HEK293 (cell line): ENCODE measurements around the gene NFKBIB.

ENCODE experiments used
- CTCF ChIA-PET: fragments of 350-600 bp; formaldehyde crosslinking; extraction: SDS; loops from one replicate; lab custom pipeline; 2021; ENCODE audit warnings: antibody characterized with exemption; lab: Yijun Ruan, JAX
- POLR2A ChIA-PET: fragments of 300-600 bp; formaldehyde crosslinking; extraction: SDS; loops from one replicate; lab custom pipeline; 2020; ENCODE audit warnings: antibody characterized with exemption, inconsistent platforms; lab: Yijun Ruan, JAX
- H3K27ac ChIP-seq: fragments of 200-500 bp; sonication (Bioruptor generic); 2 replicates; pipeline ENCODE4 v1.5.1; 2014; ENCODE audit warnings: low read depth, low read length, control low read depth, inconsistent platforms; ENCODE audit errors: extremely low read depth
- H3K36me3 ChIP-seq, 2 experiments: fragments of 200-500 bp in 1 of 2; sonication (Bioruptor generic) in 1 of 2; 1 replicate in 1 of 2; 2 replicates in 1 of 2; pipeline ENCODE4 v1.5.1; 2014 to 2017; ENCODE audit warnings: inconsistent platforms in 2 of 2, low read length in 2 of 2; ENCODE audit not compliant: control insufficient read depth in 2 of 2, insufficient read depth in 1 of 2
- H3K4me1 ChIP-seq: fragments of 200-500 bp; sonication (Bioruptor generic); 2 replicates; pipeline ENCODE4 v1.5.1; 2014; ENCODE audit warnings: mild to moderate bottlenecking, low read length, inconsistent platforms; ENCODE audit not compliant: control insufficient read depth, insufficient read depth
- H3K4me3 ChIP-seq: 2 replicates; pipeline ENCODE4 v1.5.1; 2011; ENCODE audit warnings: low read depth, mild to moderate bottlenecking, control low read depth, low read length, moderate library complexity
- H3K9me3 ChIP-seq: fragments of 200-500 bp; sonication (Bioruptor generic); 2 replicates; pipeline ENCODE4 v1.5.1; 2014; ENCODE audit warnings: low read depth, low read length, inconsistent platforms; ENCODE audit not compliant: control insufficient read depth, insufficient read depth
- BCL11A ChIP-seq: fragments of 450-650 bp; formaldehyde crosslinking; IDR thresholded peaks from 2 replicates; pipeline ENCODE4 v1.5.1; 2016; ENCODE audit warnings: low read depth, missing biosample characterization, missing genetic modification characterization
- BCL11B ChIP-seq: fragments of 450-650 bp; formaldehyde crosslinking; IDR thresholded peaks from 2 replicates; pipeline ENCODE4 v1.5.1; 2016; ENCODE audit warnings: low read depth, missing biosample characterization, missing genetic modification characterization
- MEIS1 ChIP-seq: sonication (generic); formaldehyde crosslinking; IDR thresholded peaks from 2 replicates; pipeline ENCODE4 v1.8.1; 2022; ENCODE audit warnings: missing genetic modification reagents, mild to moderate bottlenecking, borderline replicate concordance
- PATZ1 ChIP-seq: fragments of 450-650 bp; formaldehyde crosslinking; IDR thresholded peaks from 2 replicates; pipeline ENCODE4 v1.5.1; 2016; ENCODE audit warnings: missing biosample characterization, missing genetic modification characterization
- PRDM2 ChIP-seq: fragments of 450-650 bp; formaldehyde crosslinking; IDR thresholded peaks from 2 replicates; pipeline ENCODE4 v1.5.1; 2016; ENCODE audit warnings: missing biosample characterization, missing genetic modification characterization, borderline replicate concordance
- SETDB1 ChIP-seq: IDR thresholded peaks from one replicate; pipeline ENCODE4 v1.6.1; 2017; ENCODE audit warnings: mild to moderate bottlenecking, low read length, moderate library complexity, mixed read lengths; ENCODE audit not compliant: insufficient read length
- ZFP69B ChIP-seq: fragments of 450-650 bp; formaldehyde crosslinking; IDR thresholded peaks from 2 replicates; pipeline ENCODE4 v1.5.1; 2016; ENCODE audit warnings: missing biosample characterization, missing genetic modification characterization
- ZNF10 ChIP-seq: fragments of 450-650 bp; formaldehyde crosslinking; IDR thresholded peaks from 2 replicates; pipeline ENCODE4 v1.5.1; 2017; ENCODE audit warnings: missing biosample characterization, missing genetic modification characterization
- ZNF16 ChIP-seq: fragments of 450-650 bp; formaldehyde crosslinking; IDR thresholded peaks from 2 replicates; pipeline ENCODE4 v1.5.1; 2016; ENCODE audit warnings: low read depth, missing biosample characterization, missing genetic modification characterization
- ZNF2 ChIP-seq: fragments of 450-650 bp; formaldehyde crosslinking; IDR thresholded peaks from 2 replicates; pipeline ENCODE4 v1.5.1; 2016; ENCODE audit warnings: missing biosample characterization, missing genetic modification characterization
- ZNF280D ChIP-seq: fragments of 450-650 bp; formaldehyde crosslinking; IDR thresholded peaks from 2 replicates; pipeline ENCODE4 v1.5.1; 2016; ENCODE audit warnings: missing biosample characterization, missing genetic modification characterization
- ZNF292 ChIP-seq: fragments of 450-650 bp; formaldehyde crosslinking; IDR thresholded peaks from 2 replicates; pipeline ENCODE4 v1.5.1; 2016; ENCODE audit warnings: low read depth, missing biosample characterization, missing genetic modification characterization, borderline replicate concordance
- ZNF324 ChIP-seq: fragments of 450-650 bp; formaldehyde crosslinking; IDR thresholded peaks from 2 replicates; pipeline ENCODE4 v1.5.1; 2016; ENCODE audit warnings: missing biosample characterization, missing genetic modification characterization
- ZNF433 ChIP-seq: fragments of 450-650 bp; formaldehyde crosslinking; IDR thresholded peaks from 2 replicates; pipeline ENCODE4 v1.5.1; 2016; ENCODE audit warnings: missing biosample characterization, missing genetic modification characterization, low read depth
- ZNF48 ChIP-seq: fragments of 450-650 bp; formaldehyde crosslinking; IDR thresholded peaks from 2 replicates; pipeline ENCODE4 v1.5.1; 2016; ENCODE audit warnings: missing biosample characterization, missing genetic modification characterization
- ZNF529 ChIP-seq: fragments of 450-650 bp; formaldehyde crosslinking; IDR thresholded peaks from 2 replicates; pipeline ENCODE4 v1.5.1; 2017; ENCODE audit warnings: missing genetic modification characterization, missing biosample characterization; ENCODE audit not compliant: insufficient replicate concordance
- ZNF692 ChIP-seq: fragments of 450-650 bp; formaldehyde crosslinking; IDR thresholded peaks from 2 replicates; pipeline ENCODE4 v1.5.1; 2016; ENCODE audit warnings: missing biosample characterization, missing genetic modification characterization

Gene NFKBIB

GRCh38 chr19:38904581-38905539, 5.1 kb downstream of the NFKBIB start:
- Histone ChIP-seq H3K4me3 (no peak overlapping the region), H3K36me3 (peaks cover 43 to 46% of the 10 kb centered on the region in 2 experiments), H3K27ac (peak overlapping the region; percentile 44), H3K4me1 (peaks cover 11% of the 10 kb centered on the region), H3K9me3 (peaks cover 3% of the 10 kb centered on the region; the same call in 1 of the 2 replicates)
- no peak for TF ChIP-seq ZNF433 (tag by site-specific recombination)
- TF ChIP-seq PATZ1 = no peak
- TF ChIP-seq ZNF292 = no peak
- peak; percentile 39; the same call in 1 of the 2 replicates for TF ChIP-seq ZNF10 (tag by site-specific recombination)
- TF ChIP-seq ZFP69B (tag by site-specific recombination) = peak; percentile 83; the same call in 1 of the 2 replicates
- no peak for TF ChIP-seq ZNF280D (tag by site-specific recombination)
- TF ChIP-seq MEIS1 (CRISPR knock-in tag) = no peak
- peak; percentile 86 for TF ChIP-seq ZNF692 (tag by site-specific recombination)
- TF ChIP-seq ZNF16 = no peak
- TF ChIP-seq ZNF529 (tag by site-specific recombination) = no peak
- no peak for TF ChIP-seq SETDB1
- TF ChIP-seq ZNF48 = no peak
- 0 out of 2 replicates have a peak, but pooled peaks have one; percentile 28 for TF ChIP-seq BCL11B (tag by site-specific recombination)
- TF ChIP-seq ZNF2 (tag by site-specific recombination) = no peak
- TF ChIP-seq ZNF324 (tag by site-specific recombination) = no peak
- 0 out of 2 replicates have a peak, but pooled peaks have one; percentile 21 for TF ChIP-seq BCL11A (tag by site-specific recombination)
- no peak for TF ChIP-seq PRDM2
- ChIA-PET CTCF (interaction anchor here (0.7 to 2.4 kb wide), 2 partner anchors 25 to 149 kb away, joined by 3 to 10 read pairs; partner anchors contain the start of genes MRPS12 and SARS2), POLR2A (interaction anchor here (0.5 to 1.2 kb wide), 3 partner anchors 56 to 243 kb away, joined by 3 to 7 read pairs (median 4); no protein-coding TSS in a partner anchor)
